ENCODE measurements around the gene PODXL2.

PODXL2 gene

DNA sequence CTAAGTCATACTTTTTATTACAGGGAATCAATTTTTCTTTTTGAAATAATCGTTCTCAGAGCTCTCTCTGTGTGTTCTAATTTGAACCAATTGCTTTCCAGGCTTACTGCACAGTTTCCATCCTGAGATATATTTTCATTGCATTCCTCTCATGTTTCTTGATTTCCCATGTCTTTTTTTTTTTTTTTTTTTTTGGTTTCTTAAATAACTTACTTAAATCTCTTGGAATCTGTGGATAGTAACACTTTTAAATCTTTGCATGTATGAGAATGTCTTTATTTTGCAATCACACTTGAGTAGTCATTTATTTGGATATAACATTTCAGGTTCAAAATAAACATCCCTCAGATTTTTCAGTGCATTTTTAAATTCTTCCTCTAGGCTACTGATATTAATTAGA, 29.2 kb downstream of the PODXL2 start:
- DNase-seq (ENCODE audit: low read depth): no peak

- no peak for DNase-seq (ENCODE audit: low read depth)
Measured at GRCh38 chr3:127660621-127661251, 31.8 kb downstream of the PODXL2 start.

GRCh38 chr3:127661600-127661999, 32.6 kb downstream of the PODXL2 start:
- no peak for DNase-seq (ENCODE audit: low read depth)

- DNase-seq (ENCODE audit: low read depth): no peak
Measured at GRCh38 chr3:127662001-127662469, 33.0 kb downstream of the PODXL2 start.

- DNase-seq (ENCODE audit: low read depth): no peak
Measured at GRCh38 chr3:127663151-127663550, 34.2 kb downstream of the PODXL2 start.

DNA sequence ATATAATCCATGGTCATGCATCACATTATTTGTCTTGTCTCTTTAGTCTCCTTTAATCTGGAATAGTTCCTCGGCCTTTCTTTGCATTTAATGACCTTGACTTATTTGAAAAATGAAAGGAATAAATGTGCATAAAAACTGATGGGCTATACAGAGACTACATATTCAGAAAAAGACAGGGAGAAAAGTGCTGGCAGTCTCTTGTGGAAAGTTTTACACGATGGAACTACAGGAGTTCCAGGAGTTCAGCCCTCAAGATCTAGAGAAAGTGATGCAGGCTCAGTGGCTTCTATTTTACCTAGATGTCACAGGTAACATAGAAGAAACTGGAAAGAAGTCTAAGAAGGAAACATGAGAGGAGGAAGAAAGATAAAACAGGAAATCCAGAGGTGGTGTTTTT, 36.2 kb downstream of the PODXL2 start:
- no peak for DNase-seq (ENCODE audit: low read depth)

DNA sequence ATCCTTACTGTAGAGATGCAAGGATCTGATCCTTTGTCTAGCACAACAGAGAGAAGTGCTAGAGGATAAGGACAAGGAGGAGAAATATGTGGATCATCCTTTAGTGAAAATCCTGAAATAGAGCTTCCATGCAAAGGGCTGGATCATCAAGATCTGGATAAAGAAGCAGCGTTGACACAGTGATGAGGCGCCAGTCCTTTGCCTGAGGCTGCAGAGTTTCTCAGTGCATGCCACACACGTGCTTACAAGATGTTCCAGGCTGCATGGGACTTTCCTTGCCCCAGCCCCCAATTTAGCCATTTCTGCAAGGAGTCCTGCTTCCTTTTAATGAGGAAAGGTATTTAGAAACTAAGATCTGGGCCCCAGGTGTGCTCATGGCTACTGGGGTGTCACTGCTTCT, 36.6 kb downstream of the PODXL2 start:
- no peak for DNase-seq (ENCODE audit: low read depth)

GRCh38 chr3:127666676-127667075, 37.7 kb downstream of the PODXL2 start:
- DNase-seq (ENCODE audit: low read depth): no peak

GRCh38 chr3:127667119-127667681, 38.2 kb downstream of the PODXL2 start:
- DNase-seq (ENCODE audit: low read depth): no peak

- DNase-seq (ENCODE audit: low read depth): no peak
Measured at GRCh38 chr3:127668906-127669305, 39.9 kb downstream of the PODXL2 start.

- DNase-seq (ENCODE audit: low read depth): no peak
Measured at GRCh38 chr3:127669541-127670228, 40.7 kb downstream of the PODXL2 start.

DNA sequence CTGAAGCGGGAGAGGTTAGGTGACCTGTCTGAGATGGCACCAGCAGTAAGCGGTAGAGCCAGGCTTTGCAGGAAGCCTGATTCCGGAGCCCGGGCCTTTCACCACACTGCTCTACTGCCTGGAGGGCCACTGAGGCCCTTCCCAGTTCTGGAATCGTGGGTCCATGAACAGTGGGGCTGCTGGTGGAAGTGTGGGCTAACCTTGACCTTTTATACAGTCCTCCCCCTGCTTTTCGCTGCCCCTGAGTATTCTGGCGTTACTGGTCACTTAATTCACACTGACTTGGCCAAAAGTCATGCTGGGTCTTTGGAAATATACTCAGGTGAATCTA, 41.2 kb downstream of the PODXL2 start:
- DNase-seq (ENCODE audit: low read depth): no peak

- no peak for DNase-seq (ENCODE audit: low read depth)
Measured at GRCh38 chr3:127670761-127671522, 42.0 kb downstream of the PODXL2 start.

- DNase-seq (ENCODE audit: low read depth): no peak
Measured at GRCh38 chr3:127671523-127672428, 42.8 kb downstream of the PODXL2 start.

- peak; percentile 64 for DNase-seq (ENCODE audit: low read depth)
Measured at GRCh38 chr3:127672429-127673190, 43.6 kb downstream of the PODXL2 start, which contains the start of gene ABTB1. Gene ABTB1, plus strand, starts transcription at chr3:127672952. Its CDS starts 74 bp downstream, at chr3:127673026.

DNA sequence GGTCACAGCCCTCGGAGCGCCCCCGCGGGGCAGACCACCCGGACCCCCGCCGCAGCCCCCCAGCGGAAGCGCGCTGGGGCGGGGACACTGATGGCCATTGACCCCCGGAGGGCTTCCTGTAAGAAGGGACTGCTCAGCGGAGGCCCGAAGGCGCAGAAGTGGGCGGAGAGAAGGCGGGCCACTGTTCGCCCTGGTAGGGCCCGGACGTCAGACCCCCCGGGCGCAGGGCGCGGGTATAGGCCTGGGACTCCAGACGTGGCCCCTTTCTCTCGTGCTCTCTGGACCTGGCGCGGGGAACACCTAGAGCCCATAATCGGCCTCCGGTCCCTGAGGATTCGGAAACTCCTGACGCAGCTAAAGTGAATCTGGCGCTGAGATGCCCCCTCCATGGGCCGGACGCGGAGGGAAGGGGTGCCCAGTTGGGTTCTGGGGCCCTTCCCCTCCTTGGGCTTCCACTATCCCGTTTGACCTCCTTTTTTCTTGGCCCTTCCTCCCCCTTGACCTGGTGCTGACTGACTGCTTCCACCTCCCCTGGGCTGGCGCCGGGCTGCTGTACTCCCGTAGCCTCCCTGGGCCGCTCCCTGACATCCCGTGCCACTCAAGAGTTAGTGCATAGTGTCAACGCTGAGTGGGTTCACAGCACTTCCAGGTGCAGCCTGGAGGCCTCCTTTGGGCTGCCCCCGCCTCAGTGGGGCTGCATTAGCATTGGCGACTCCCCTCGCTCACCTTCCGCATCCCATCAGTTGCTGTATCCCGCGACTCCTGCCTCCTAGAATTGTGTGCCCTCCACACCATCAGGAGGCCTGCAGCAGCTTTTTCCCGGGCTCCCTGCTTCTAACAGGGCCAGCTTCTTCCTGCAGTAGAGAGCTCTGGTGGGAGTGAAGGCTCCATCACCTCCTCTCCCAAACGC, 44.5 kb downstream of the PODXL2 start:
- DNase-seq (ENCODE audit: low read depth): no peak

DNA sequence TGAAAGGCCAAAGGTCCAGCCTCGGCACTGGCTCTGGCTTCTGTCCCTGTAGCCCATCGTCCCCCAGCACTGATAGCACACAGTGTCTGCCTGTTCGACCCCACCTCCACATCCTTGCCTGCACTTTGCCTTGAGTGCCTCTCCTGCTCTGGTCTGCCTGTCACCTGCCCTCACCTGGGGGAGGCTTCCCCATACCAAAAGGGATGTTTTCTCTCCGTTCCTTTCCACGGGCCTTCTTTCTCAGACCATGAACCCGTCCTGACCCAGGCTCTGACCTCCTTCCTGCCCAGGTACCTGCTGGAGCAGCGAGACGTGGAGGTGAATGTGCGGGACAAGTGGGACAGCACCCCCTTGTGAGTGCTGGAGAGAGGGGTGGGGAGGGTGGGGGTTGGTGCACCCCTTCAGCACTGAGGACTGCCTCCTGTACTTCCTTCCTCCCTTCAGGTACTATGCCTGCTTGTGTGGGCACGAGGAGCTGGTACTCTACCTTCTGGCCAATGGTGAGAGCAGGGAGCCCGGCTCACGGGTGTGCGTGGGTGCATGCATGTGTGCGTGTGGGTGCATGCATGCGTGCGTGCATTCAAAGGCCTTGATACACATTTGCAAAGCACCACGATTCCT, 45.2 kb downstream of the PODXL2 start:
- no peak for DNase-seq (ENCODE audit: low read depth)

- no peak for DNase-seq (ENCODE audit: low read depth)
Measured at GRCh38 chr3:127674790-127675189, 45.8 kb downstream of the PODXL2 start.

DNA sequence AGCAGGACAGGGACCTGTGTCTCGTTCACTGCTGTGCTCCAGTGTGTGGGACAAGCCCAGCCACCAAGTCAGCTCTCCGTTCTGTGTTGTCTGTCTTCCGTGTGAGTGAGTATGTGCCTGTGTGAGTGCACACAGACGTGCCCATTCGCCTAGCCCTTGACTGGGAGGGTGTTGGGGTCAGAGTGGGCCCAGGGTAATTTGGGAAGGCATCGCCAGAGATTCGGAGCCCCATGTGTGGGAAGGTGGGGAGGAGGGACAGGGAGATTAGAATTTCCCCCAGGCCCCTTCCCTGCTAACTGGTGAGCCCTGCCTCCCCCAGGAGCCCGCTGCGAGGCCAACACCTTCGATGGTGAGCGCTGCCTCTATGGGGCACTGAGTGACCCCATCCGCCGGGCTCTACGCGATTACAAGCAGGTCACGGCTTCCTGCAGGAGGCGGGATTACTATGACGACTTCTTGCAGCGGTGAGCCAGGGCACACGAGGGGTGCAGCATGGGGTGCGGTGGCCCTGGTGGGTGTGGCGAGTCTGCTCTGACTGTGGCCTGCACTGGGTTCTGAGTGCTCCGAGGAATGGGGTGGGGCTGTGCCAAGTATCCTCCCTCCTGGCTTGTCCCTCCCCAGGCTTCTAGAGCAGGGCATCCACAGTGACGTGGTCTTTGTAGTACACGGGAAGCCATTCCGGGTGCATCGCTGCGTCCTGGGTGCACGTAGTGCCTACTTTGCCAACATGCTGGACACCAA, 46.8 kb downstream of the PODXL2 start:
- no peak for DNase-seq (ENCODE audit: low read depth)
